Measurements from ENCODE around the gene CELF1.
"Not testable (repeated sequence)": the region's sequence is repeated elsewhere in the genome, so short reads cannot be mapped to it uniquely, and the experiment has no call there.

The CELF1 gene

DNA sequence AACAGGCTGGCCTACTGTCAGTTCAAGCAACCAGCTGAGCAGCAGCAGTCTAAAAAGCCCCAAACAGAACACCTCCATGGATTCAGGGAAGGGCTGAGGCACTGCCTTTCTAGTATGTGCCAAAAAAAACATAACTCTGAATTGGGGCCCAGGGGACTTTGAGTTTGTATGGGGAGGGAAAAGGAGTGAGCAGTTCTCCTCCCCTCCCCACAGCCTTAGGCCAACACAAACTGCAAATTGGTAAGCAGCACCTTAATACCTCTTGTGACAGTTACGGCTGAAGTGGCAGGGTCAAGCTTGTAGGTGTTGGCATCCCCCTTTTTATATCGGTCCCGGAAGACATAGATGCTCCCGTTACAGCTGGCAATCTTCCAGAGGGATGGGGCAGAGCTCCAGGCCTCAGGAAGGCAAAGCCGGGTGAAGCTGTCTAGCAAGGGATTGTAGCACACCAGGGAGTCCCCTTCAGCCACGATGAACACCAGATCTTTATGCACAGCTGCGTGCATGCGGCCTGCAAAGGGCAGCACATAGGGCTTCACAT lies 19.9 kb upstream of the CELF1 start:
- DNase-seq: no peak

DNA sequence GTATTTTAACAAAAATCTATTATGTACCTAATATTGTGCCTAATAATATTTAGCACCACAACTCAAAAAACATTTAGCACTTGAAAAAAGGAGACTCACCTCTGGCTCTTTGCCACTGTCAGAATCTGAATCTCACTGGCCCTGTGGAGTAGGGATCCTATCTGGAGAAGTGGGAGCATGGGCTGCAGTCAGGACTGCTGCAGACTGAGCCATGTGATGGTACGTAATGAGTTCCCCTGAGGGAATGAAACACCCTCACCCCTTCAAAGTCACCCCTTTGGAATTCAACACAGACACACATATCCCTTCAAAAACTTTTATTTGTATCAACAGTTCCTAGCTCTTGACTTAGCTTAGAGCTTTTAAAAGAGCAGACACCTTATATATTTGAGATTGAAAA lies 19.0 kb upstream of the CELF1 start:
- DNase-seq: no peak

DNA sequence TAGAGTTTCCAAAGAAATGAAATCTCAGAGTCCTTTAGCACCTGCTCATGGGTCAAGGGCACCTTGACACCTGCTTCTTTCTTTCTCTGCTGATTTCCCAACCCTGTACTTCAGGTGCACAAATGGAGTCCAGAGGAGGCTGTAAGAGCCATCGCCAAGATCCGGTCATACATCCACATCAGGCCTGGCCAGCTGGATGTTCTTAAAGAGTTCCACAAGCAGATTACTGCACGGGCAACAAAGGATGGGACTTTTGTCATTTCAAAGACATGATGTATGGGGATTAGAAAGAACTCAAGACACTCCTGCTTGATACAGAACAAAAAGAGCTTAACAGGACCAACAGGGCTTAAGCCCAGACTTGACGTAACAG lies 18.4 kb upstream of the CELF1 start:
- no peak for DNase-seq

DNA sequence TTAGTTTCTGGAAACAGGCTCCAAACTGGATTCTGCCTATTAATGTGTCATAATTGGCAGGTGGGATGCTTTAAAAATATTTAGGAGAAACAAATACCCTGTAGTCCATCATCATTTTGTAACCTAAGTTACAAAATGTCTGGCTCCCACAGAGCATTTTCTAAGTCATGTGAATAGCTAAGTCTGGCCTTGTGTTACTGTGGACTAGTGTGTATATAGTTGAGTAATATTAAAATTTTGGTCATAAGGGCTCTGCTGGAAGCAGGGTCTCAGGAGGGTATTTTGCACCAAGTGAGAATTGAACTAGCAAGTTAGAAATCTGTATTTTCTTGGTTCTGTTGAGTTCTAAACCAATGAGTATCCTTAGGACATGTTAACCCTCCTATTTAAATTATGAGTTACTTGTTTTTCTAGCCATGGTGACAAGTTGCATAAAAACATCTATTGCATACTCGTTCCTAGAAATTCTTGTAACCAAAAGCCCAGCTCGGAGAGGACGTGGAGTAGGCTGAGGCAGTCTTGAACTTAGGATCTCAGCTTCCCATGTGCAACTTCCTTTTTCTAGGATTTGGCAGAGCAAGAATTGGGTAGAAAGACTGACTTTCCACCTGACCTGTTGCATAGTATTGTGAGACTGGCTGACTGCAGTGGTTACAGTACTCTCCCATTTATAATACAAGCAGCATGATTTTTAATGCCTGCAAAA lies 17.9 kb upstream of the CELF1 start:
- DNase-seq: no peak

DNA sequence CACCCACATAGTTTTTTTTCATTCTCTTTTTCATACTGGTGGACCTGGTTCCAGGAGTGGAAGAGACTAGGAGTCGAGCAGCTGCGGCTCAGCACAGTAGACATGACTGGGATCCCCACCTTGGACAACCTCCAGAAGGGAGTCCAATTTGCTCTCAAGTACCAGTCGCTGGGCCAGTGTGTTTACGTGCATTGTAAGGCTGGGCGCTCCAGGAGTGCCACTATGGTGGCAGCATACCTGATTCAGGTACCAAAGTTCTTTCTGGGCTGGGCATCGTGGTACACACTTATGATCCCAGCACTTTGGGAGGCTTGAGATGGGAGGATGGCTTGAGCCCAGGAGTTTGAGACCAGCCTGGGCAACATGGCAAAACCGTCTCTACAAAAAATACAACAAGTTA lies 16.7 kb upstream of the CELF1 start:
- no peak for DNase-seq

DNA sequence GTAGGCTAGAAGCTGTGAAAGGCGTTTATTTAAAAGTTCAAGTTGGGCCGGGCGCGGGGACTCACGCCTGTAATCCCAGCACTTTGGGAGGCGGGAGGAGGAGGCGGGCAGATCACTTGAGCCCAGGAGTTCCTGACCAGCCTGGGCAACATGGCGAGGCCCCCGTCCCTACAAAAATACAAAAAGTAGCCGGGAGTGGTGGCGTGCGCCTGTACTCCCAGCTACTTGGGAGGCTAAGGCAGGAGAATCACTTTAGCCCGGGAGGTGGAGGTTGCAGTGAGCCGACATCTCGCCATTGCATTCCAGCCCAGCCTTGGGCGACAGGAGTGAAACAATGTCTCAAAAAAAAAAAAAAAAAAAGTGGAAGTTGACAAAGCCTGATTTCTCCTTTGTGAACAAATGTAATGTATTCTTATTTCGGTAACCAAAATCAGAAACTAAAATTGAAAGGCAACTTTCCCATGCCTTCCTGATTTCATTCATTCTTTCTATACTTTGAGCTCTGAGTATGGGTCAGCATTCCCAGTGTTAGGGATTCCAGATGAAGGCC lies 13.3 kb upstream of the CELF1 start:
- no peak for DNase-seq

DNA sequence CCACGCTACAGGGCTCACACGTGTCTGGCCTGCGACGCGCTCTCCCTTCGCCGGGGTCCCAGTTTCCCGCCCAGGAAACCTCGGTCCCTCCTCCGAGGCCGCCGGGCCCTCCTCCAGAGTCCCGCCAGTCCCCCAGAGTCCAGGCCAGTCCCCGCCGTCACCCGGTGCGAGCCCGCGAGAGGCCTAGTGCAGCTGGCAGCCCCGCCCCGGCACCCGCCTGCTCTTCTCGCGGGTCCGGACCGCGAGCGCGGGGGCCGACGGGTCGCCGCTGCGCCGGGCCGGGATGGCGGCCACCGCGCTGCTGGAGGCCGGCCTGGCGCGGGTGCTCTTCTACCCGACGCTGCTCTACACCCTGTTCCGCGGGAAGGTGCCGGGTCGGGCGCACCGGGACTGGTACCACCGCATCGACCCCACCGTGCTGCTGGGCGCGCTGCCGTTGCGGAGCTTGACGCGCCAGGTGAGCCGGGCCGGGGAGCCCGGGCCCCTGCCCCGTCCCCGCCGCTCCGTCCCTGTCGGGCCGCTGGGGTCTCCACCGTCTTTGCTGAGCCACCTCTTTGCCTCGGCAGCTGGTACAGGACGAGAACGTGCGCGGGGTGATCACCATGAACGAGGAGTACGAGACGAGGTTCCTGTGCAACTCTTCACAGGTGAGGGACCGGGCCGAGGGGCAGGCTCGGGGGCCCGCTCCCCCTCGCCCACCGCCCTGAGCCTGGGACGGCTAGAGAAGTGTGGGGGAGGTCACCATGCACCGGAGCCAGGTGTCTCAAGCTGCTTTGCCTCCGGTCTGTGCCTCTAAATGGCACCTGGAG lies 12.6 kb upstream of the CELF1 start, which contains the start of gene PTPMT1:
Gene PTPMT1, plus strand, starts transcription at position 260 of the 809 bp plus-strand sequence. Its CDS starts 24 bp downstream, at position 284.
- no peak for DNase-seq

DNA sequence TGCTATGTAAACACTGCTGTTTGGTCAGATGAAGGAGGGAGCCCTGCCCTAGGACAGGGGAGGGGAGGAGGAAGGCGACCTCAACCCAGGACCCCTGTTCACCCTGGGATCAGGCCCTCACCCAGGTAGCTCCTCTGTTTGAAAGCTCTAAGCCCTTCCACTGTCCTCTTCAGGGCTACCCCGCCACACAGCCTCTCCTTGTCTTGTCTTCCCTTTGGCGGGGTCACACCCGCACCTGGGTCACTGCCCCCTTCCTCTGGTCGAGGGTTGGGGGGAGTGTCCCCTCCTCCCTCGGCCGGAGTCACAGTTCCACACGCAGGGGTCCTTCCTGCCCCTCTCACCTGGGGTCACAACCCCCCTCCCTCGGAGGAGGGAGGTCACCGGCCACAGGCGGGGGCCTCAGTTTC lies 12.0 kb upstream of the CELF1 start:
- DNase-seq: no peak

DNA sequence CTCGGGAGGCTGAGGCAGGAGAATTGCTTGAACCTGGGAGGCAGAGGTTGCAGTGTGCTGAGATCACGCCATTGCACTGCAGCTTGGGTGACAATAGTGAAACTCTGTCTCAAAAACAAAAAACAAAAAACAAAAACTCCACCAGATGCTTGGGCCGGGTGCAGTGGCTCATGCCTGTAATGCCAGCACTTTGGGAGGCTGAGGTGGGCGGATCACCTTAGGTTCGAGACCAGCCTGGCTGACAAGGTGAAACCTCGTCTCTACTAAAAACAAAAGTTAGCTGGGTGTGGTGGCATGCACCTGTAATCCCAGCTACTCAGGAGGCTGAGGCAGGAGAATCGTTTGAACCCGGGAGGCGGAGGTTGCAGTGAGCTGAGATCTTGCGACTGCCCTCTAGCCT lies 11.4 kb upstream of the CELF1 start:
- not testable (repeated sequence) for DNase-seq

DNA sequence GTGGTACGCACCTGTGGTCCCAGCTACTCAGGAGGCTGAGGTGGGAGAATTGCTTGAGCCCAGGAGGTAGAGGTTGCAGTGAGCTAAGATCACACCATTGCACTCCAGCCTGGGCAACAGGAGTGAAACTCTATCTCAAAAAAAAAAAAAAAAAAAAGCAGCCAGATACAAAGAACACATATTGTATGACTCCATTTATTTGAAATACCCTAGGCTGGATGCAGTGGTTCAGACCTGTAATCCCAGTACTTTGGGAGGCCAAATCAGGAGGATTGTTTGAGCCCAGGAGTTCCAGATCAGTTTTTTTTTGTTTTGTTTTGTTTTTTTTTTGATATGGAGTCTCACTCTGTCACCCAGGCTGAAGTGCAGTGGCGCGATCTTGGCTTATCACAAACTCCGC lies 9.5 kb upstream of the CELF1 start:
- DNase-seq: not testable (repeated sequence)

DNA sequence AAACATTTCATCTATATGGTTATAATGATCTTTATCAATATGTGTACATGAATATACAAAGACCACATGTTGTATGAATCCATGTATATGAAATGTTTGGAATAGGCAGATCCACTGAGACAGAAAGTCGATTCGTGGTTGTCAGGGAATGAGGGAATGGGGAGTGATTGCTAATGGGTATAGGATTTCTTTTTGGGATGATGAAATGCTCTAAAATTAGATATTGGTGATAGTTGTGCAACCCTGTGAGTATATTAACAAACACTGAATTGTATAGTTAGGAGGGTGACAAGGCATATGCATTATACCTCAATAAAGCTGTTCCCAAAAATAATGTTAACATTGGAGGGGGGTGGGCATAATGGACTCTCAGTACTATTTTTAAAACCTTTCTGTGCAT lies 7.5 kb upstream of the CELF1 start:
- DNase-seq: no peak

DNA sequence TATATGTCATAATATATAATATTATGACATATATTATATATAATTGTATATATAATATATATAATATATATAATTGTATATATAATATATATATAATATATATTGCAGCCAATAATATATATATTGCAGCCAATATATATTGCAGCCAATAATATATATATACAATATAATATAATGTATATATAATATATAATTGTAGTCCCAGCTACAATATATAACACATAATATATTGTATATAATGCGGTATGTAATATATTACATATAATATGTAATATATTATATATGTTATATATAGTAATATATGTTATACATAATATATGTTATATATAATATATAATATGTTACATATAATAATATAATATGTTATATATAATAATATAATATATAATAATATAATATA lies 5.8 kb upstream of the CELF1 start:
- no peak for DNase-seq

DNA sequence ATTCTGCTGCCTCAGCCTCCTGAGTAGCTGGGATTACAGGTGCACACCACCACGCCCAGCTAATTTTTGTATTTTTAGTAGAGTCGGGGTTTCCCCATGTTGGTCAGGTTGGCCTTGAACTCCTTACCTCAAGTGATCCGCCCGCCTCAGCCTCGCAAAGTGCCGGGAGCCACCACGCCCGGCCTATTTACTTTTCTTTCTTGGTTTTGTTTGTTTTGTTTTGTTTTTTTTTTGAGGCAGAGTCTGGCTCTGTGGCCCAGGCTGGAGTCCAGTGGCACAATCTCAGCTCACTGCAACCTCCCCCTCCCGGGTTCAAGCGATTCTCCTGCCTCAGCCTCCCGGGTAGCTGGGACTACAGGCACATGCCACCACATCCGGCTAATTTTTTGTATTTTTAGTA lies 4.1 kb upstream of the CELF1 start:
- DNase-seq: not testable (repeated sequence)

DNA sequence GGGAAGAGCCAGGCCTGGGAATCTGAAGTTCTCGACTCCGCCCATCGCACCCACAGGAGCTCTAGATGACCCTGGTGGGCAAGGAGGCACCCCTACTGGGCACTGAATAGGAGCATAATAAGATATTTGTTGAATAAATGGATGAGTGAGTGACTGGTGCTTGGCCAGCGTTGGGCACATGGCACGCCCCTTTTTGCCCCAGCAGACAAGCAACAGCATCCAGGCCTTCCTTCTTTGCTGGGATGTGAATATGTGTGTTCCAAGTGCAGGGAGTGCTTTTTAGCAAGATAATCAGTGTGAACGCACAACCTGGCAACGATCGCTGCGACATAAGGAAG lies 443 bp upstream of the CELF1 start:
- DNase-seq: peak; percentile 66

DNA sequence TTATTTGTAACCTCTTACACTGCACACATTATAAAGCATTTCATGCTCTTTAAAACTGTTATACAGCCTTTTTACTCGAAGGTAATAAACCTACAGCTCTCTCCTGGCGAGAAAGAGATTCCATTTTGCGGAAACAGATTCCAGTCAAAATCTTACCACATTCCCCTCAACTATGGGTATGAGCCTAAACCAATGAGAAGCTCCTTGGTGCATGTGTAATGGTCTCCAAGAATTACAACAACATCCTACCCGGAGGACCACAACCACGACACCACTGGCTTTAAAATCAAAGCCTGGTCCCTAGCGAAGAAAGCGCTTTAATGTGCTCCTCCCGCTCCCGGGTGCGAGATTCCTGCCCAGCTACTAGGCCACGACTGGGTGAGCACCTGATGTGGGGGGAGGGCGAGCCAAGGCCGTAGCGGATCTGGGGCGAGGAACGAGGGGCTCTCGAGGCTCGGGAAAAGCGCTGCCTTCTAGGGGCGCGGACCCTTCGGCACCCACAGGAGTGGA lies 821 bp downstream of the CELF1 start:
- no peak for DNase-seq

DNA sequence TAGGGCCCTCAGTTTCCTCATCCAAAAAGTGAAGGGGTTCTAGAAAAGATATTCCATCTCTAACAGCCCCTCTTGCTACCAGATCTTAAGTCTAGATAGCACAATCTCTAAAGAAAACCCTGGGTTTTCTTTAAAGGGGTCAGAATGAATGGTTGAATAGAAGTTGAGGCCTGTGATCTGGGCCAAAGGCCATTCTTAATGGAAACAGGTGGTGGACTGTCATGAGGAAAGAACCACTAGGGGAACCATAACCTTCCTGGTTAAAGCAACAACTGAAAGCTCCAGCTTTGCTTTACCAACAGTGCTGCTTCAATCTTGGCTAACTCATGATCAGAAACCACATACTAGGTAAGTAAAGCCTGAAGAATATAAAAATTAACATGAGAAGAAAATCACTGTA lies 1.8 kb downstream of the CELF1 start:
- no peak for DNase-seq

DNA sequence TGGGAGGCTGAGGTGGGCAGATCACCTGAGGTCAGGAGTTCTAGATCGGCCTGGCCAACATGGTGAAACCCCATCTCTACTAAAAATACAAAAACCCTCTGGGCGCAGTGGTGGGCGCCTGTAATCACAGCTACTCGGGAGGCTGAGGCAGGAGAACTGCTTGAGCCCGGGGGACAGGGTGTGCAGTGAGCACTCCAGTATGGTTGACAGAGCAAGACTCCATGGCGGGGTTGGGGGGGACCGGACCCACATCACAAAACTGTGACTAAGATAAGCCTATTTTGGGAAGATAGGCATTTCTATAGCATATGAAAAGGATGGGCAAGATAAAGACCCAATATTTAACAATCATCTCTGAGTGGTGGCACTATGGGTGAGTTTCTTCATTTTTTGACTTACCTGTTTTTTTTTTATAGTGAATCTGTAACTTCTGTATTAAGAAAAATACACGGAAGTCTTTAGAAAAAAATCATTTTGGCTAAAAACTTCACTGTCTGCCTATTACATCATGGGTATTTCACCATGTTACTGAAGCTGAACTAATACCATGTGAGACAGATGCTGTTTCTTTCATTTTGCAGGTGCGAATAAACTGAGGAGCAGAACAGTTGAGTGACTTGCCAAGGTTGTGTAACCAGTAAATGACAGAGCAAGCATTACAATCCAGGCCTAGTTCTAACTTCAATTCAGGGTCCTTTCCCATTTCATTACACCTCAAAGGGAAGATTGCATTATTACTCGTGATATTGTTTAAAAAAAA lies 2.5 kb downstream of the CELF1 start:
- no peak for DNase-seq

DNA sequence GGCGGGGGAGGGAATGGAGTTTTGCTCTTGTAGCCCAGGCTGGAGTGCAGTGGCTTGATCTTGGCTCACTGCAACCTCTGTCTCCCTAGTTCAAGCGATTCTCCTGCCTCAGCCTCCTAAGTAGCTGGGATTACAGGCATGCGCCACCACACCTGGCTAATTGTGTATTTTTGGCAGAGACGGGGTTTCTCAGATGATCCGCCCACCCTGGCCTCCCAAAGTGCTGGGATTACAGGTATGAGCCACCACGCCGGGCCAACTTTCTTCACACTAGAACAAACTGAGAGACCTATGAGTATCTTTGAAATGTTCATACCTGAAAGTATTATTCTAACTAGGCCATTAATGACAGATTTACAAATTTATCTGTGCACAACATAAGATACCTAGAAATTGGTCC lies 6.7 kb downstream of the CELF1 start:
- DNase-seq: not testable (repeated sequence)

DNA sequence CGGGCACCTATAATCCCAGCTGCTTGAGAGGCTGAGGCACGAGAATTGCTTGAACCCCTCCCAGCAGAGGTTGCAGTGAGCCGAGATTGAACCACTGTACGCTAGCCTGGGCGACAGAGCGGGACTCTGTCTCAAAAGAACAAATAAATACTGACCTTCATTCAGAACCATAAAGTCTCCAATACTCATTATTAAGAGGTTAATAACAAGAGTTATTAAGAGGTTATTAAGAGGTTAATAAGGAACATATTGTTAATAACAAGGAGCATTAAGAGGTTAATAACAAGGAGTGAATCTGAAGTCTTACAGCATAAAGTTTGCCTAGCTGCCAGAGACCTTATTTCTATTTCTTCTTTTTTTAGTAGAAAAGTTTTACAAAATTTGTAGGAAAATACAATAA lies 7.6 kb downstream of the CELF1 start:
- no peak for DNase-seq

DNA sequence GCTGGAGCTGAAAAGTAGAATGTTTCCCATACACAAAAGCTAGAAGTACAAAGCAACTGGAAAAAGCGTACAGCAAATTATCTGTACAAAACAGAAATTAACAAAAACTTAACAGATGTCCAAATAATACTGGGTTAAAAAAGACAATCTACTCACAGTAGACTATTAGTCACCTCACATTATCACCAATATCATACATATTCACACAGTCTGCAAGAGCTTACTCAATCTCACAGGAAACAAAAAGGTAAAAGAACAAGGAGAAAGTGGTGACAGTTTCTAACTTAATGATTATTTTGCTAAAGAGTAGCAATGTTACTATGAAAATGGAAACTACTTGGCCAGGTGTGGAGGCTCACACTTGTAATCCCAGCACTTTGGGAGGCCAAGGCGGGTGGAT lies 11.9 kb downstream of the CELF1 start:
- no peak for DNase-seq

DNA sequence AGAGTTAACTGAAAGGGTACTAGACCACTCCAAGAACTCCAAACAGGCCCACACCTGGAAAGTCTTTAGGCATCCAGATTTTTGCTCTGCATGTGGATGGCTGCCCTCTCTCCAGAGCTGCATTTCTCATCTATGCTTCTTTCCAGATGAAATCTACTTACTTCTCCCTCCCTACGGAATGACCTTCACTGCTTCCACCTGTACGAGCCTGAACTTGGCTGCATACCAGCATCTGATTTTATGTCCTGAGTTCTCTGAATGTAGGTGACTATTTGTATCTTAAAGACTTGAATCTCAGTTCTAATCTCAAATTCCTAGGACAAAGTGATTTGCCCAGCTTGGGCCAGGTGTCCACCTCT lies 13.3 kb downstream of the CELF1 start:
- no peak for DNase-seq

DNA sequence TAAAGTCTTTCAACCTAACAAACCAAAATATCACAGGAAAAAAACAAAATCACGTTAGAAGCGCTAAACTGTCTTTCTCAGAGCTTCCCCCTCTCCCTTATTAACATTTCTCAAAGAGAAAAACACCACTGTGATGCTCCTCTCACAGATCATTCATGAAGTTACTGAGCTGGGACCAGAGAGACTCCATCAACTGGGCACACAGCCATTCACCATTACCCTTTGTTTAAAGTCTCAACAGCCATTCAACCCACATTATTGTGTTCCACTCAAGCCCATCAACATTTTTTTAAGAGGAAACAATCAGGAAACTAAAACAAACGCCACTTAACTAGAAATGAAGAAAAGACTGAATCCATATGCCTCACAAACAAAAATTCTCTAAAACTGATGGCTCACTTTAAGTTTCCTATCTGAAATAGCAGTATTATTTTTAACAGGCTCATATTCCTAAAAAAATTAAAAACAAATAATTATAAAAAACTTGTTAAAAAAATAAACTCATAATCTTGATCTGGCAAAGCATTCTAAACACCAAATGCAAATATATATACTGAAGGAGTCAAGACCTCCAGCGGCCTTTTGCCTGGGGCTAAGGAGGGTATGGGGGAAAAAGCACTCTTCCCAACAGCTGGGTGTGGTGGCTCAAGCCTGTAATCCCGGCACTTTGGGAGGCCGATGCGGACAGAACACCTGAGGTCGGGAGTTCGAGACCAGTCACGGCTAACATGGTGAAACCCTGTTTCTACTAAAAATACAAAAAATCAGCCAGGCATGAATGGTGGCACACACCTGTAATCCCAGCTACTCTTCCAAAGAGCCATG lies 14.0 kb downstream of the CELF1 start:
- DNase-seq: peak; percentile 59
